CD4-positive, alpha-beta T cell (primary cell): ENCODE data around the gene SGO2. TPM values are rescaled to one million over a fixed set of nuclear protein-coding genes. Genes with fewer than 3 reads are reported as not detected.

Experiments used
- ATAC-seq: fragments of 200-7000 bp; cut with Tn5 transposase; one replicate; pipeline ENCODE4 v1.10.0; 2022; ENCODE audit warnings: mild to moderate bottlenecking; ENCODE audit not compliant: poor library complexity
- CTCF ChIA-PET: fragments of 350-600 bp; sonication (Branson Sonifier 250); formaldehyde crosslinking; loops from one replicate; lab custom pipeline; 2021; ENCODE audit warnings: antibody characterized with exemption, inconsistent platforms; lab: Charles Lee
- POLR2A ChIA-PET: fragments of 350-600 bp; sonication (Branson Sonifier 250); formaldehyde crosslinking; loops from one replicate; lab custom pipeline; 2021; ENCODE audit warnings: antibody characterized with exemption, inconsistent platforms; lab: Charles Lee
- DNase-seq, 14 experiments: peaks; one replicate each; pipeline ENCODE4 v3.0.0-alpha.2; 2013 to 2020; ENCODE audit warnings: mixed read lengths in 2 of 14
- H3K27ac ChIP-seq, 2 donors: one replicate each; pipeline versions ENCODE4 v1.5.1 to v1.7.0; 2013; ENCODE audit warnings: low read length in 2 of 2, low read depth in 1 of 2, mild to moderate bottlenecking in 1 of 2
- H3K27me3 ChIP-seq, 2 experiments: 1 replicate in 1 of 2; 2 replicates in 1 of 2; pipeline versions ENCODE4 v1.6.1 to v1.7.0; 2013; ENCODE audit warnings: low read length in 2 of 2, control low read depth in 1 of 2, mild to moderate bottlenecking in 1 of 2, moderate library complexity in 1 of 2; ENCODE audit not compliant: insufficient read depth in 2 of 2, control insufficient read depth in 1 of 2
- H3K36me3 ChIP-seq: one replicate; pipeline ENCODE4 v1.6.1; 2013; ENCODE audit warnings: low read length, control low read depth; ENCODE audit not compliant: insufficient read depth
- H3K4me1 ChIP-seq: one replicate; pipeline ENCODE4 v1.6.1; 2013; ENCODE audit warnings: low read length, control low read depth; ENCODE audit not compliant: insufficient read depth
- H3K4me3 ChIP-seq: one replicate; pipeline ENCODE4 v1.5.1; 2013; ENCODE audit warnings: mild to moderate bottlenecking, low read length, moderate library complexity
- H3K9me3 ChIP-seq, 2 experiments: 1 replicate in 1 of 2; 2 replicates in 1 of 2; pipeline versions ENCODE4 v1.6.1 to v1.7.0; 2013; ENCODE audit warnings: low read length in 2 of 2, mild to moderate bottlenecking in 2 of 2, control low read depth in 1 of 2, moderate library complexity in 1 of 2; ENCODE audit not compliant: control insufficient read depth in 1 of 2, insufficient read depth in 1 of 2
- H3K27ac Mint-ChIP-seq: one replicate; pipeline ENCODE4 v1.8.0; 2020; ENCODE audit warnings: mixed read lengths
- H3K27me3 Mint-ChIP-seq: one replicate; pipeline ENCODE4 v1.8.0; 2021; ENCODE audit warnings: mixed read lengths
- H3K36me3 Mint-ChIP-seq: one replicate; pipeline ENCODE4 v1.8.0; 2021; ENCODE audit warnings: low read depth, mixed read lengths
- H3K4me1 Mint-ChIP-seq: one replicate; pipeline ENCODE4 v1.8.0; 2021; ENCODE audit warnings: low read depth, mixed read lengths
- H3K4me3 Mint-ChIP-seq: one replicate; pipeline ENCODE4 v1.8.0; 2020; ENCODE audit warnings: mild to moderate bottlenecking, mixed read lengths
- H3K9me3 Mint-ChIP-seq: one replicate; pipeline ENCODE4 v1.8.0; 2020; ENCODE audit warnings: mixed read lengths
- CTCF ChIP-seq: fragments of 200-600 bp; IDR thresholded peaks from one replicate; pipeline ENCODE4 v1.8.0; 2022; ENCODE audit warnings: antibody characterized with exemption, mild to moderate bottlenecking
- intact Hi-C, 2 experiments: fragments of 100-400 bp; cut with DNase I in 1 of 2; cut with micrococcal nuclease in 1 of 2; formaldehyde crosslinking; loops; one replicate each; pipeline versions ENCODE4 v1.15.1 to v1.9.0; 2023 to 2025; cut with DNase I, micrococcal nuclease
- total RNA-seq, 174 experiments: library from RNA in 2 of 174; stranded (reverse) in 2 of 174; gene quantifications; one replicate each; pipeline ENCODE4 v1.2.3 and lab custom pipeline; 2021 to 2026

SGO2 gene
- total RNA-seq, 2 experiments from 2014 or later: 0.64 to 0.74 TPM

GRCh38 chr2:200616656-200617055 lies 90.6 kb downstream of the SGO2 start:
- ATAC-seq (no peak), DNase-seq (no peak)
- H3K4me3 ChIP-seq: no peak overlapping the region
- Mint-ChIP-seq H3K4me1 (no peaks in the 10 kb centered on the region), H3K36me3 (no peaks in the 10 kb centered on the region), H3K27ac (no peak overlapping the region), H3K27me3 (no peaks in the 10 kb centered on the region), H3K4me3 (no peak overlapping the region), H3K9me3 (no peaks in the 10 kb centered on the region)
- no peak for TF ChIP-seq CTCF
- ChIA-PET CTCF (interaction anchor here (0.6 kb wide), 1 partner anchor 88 kb away, joined by 3 read pairs; no protein-coding TSS in a partner anchor), POLR2A (no interaction called here)
- no peaks in the 10 kb centered on the region for H3K27me3 ChIP-seq
- intact Hi-C loops: no loop called here
- no peaks in the 10 kb centered on the region for H3K9me3 ChIP-seq
- H3K27ac ChIP-seq: no peak overlapping the region
- H3K36me3 ChIP-seq: no peaks in the 10 kb centered on the region
- no peaks in the 10 kb centered on the region for H3K4me1 ChIP-seq

GRCh38 chr2:200617156-200618053 lies 91.4 kb downstream of the SGO2 start:
- Histone ChIP-seq H3K9me3 (no peaks in the 10 kb centered on the region), H3K27me3 (no peaks in the 10 kb centered on the region), H3K27ac (no peak overlapping the region), H3K4me3 (no peak overlapping the region), H3K36me3 (no peaks in the 10 kb centered on the region), H3K4me1 (no peaks in the 10 kb centered on the region)
- Mint-ChIP-seq H3K4me3 (no peak overlapping the region), H3K27me3 (no peaks in the 10 kb centered on the region), H3K36me3 (no peaks in the 10 kb centered on the region), H3K4me1 (no peaks in the 10 kb centered on the region), H3K9me3 (no peaks in the 10 kb centered on the region), H3K27ac (no peak overlapping the region)
- POLR2A ChIA-PET: no interaction called here
- TF ChIP-seq CTCF: no peak
- DNase-seq (no peak), ATAC-seq (no peak)
- intact Hi-C loops: no loop called here
- CTCF ChIA-PET: interaction anchor here (0.6 to 0.7 kb wide), 3 partner anchors 20 to 200 kb away, joined by 3 to 4 read pairs (median 3); no protein-coding TSS in a partner anchor

DNA sequence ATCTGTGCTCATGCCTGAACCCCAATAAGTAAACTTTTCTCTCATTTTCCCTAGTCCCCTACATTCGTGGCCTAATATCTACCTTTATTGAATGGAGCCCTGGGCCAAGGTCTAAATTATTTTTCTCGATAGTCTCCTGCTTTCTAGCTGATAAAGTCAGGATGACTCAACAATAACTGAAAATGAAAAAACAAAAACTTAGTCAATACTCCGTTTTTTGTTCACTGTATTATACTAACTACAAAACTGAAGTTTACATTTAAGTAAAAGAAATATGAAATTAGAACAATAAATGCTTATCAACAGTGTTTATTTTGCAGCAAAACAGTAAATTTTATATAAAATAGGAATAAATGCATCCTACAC lies 92.0 kb downstream of the SGO2 start:
- ChIA-PET POLR2A (no interaction called here), CTCF (interaction anchor here (0.7 kb wide), 2 partner anchors 21 to 200 kb away, joined by 3 to 4 read pairs; no protein-coding TSS in a partner anchor)
- Mint-ChIP-seq H3K36me3 (no peaks in the 10 kb centered on the region), H3K9me3 (no peaks in the 10 kb centered on the region), H3K27ac (no peak overlapping the region), H3K4me3 (no peak overlapping the region), H3K4me1 (no peaks in the 10 kb centered on the region), H3K27me3 (no peaks in the 10 kb centered on the region)
- intact Hi-C loops: no loop called here
- Histone ChIP-seq H3K27ac (no peak overlapping the region), H3K4me1 (no peaks in the 10 kb centered on the region), H3K27me3 (no peaks in the 10 kb centered on the region), H3K36me3 (no peaks in the 10 kb centered on the region), H3K9me3 (no peaks in the 10 kb centered on the region), H3K4me3 (no peak overlapping the region)
- TF ChIP-seq CTCF: no peak
- DNase-seq (no peak), ATAC-seq (no peak)
